Progenitor cell of endocrine pancreas (in vitro differentiated cells): ENCODE data around the gene OVOL2. TPM values are rescaled to one million over a fixed set of nuclear protein-coding genes. Genes with fewer than 3 reads are reported as not detected.
"Not testable (repeated sequence)": the region's sequence is repeated elsewhere in the genome, so short reads cannot be mapped to it uniquely, and the experiment has no call there.

Experiments
- DNase-seq: peaks from one replicate; pipeline ENCODE4 v3.0.0; 2021; ENCODE audit warnings: low spot score; ENCODE audit not compliant: unreplicated experiment
- H3K27ac Mint-ChIP-seq: 2 replicates; pipeline ENCODE4 v1.8.0; 2021; ENCODE audit warnings: mild to moderate bottlenecking, moderate library complexity, mixed read lengths
- H3K27me3 Mint-ChIP-seq: 2 replicates; pipeline ENCODE4 v1.8.0; 2021; ENCODE audit warnings: mixed read lengths
- H3K36me3 Mint-ChIP-seq: 2 replicates; pipeline ENCODE4 v1.8.0; 2022; ENCODE audit warnings: mixed read lengths; ENCODE audit not compliant: insufficient read depth
- H3K4me1 Mint-ChIP-seq: 2 replicates; pipeline ENCODE4 v1.8.0; 2021; ENCODE audit warnings: low read depth, mixed read lengths
- H3K4me3 Mint-ChIP-seq: 2 replicates; pipeline ENCODE4 v1.8.0; 2021; ENCODE audit warnings: low read depth, mild to moderate bottlenecking, moderate library complexity, mixed read lengths
- H3K9me3 Mint-ChIP-seq: 2 replicates; pipeline ENCODE4 v1.8.0; 2021; ENCODE audit warnings: low read depth, mixed read lengths
- total RNA-seq: library from RNA; stranded (reverse); gene quantifications from 2 replicates; pipeline ENCODE4 v1.2.1, GENCODE V29; 2021
- TF ChIP-seq, protein P1 (sequence below): fragments of 200-600 bp; sonication (generic); IDR thresholded peaks from one replicate; pipeline ENCODE4 v1.5.0; 2021; ENCODE audit warnings: antibody characterized with exemption, mild to moderate bottlenecking; ENCODE audit not compliant: unreplicated experiment

OVOL2 gene
- total RNA-seq, 1 donor from 2014 or later, result 5.9 TPM

DNA sequence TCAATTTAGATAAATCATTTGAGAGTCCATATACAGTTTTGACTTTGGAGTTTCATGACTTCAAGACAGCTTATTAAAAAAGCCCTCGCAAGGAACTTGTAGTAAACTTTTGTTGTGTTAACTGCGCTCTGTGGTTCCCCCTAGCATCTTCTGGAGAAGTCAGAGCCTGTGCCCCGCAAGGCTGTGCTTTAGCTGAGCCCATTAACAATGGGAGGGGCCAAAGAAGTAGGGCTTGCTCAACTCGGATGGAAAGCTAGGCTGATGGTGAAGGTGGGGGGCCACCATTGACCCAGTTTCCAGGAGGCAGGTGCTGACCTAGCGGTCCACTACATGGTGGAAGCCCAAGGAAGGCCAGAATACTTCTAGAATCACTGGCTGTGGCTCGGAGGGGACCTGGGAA is 29.3 kb upstream of the OVOL2 start:
- Mint-ChIP-seq H3K4me1 (peaks cover 3% of the 10 kb centered on the region), H3K27ac (no peak overlapping the region), H3K27me3 (peaks cover 13% of the 10 kb centered on the region), H3K9me3 (no peaks in the 10 kb centered on the region), H3K36me3 (no peaks in the 10 kb centered on the region), H3K4me3 (no peak overlapping the region)
- TF ChIP-seq, protein P1, sequence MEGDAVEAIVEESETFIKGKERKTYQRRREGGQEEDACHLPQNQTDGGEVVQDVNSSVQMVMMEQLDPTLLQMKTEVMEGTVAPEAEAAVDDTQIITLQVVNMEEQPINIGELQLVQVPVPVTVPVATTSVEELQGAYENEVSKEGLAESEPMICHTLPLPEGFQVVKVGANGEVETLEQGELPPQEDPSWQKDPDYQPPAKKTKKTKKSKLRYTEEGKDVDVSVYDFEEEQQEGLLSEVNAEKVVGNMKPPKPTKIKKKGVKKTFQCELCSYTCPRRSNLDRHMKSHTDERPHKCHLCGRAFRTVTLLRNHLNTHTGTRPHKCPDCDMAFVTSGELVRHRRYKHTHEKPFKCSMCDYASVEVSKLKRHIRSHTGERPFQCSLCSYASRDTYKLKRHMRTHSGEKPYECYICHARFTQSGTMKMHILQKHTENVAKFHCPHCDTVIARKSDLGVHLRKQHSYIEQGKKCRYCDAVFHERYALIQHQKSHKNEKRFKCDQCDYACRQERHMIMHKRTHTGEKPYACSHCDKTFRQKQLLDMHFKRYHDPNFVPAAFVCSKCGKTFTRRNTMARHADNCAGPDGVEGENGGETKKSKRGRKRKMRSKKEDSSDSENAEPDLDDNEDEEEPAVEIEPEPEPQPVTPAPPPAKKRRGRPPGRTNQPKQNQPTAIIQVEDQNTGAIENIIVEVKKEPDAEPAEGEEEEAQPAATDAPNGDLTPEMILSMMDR, result no peak
- DNase-seq, result no peak

DNA sequence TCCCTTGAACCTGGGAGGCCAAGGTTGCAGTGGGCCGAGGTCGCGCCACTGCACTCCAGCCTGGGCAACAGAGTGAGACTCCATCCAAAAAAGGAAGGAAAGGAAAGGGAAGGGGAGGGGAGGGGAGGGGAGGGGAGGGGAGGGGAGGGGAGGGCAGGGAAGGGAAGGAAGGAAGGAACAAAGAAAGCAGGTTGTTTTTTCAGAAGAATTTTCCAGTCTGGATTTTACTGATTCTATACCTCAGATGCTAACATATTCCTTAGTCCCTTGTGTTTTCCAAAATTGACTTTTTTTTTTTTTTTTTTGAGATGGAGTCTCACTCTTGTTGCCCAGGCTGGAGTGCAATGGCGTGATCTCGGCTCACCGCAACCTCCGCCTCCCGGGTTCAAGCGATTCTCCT is 23.1 kb upstream of the OVOL2 start:
- H3K36me3 Mint-ChIP-seq, H3K27ac Mint-ChIP-seq, H3K9me3 Mint-ChIP-seq, DNase-seq, H3K4me1 Mint-ChIP-seq, H3K27me3 Mint-ChIP-seq, H3K4me3 Mint-ChIP-seq: not testable (repeated sequence)

DNA sequence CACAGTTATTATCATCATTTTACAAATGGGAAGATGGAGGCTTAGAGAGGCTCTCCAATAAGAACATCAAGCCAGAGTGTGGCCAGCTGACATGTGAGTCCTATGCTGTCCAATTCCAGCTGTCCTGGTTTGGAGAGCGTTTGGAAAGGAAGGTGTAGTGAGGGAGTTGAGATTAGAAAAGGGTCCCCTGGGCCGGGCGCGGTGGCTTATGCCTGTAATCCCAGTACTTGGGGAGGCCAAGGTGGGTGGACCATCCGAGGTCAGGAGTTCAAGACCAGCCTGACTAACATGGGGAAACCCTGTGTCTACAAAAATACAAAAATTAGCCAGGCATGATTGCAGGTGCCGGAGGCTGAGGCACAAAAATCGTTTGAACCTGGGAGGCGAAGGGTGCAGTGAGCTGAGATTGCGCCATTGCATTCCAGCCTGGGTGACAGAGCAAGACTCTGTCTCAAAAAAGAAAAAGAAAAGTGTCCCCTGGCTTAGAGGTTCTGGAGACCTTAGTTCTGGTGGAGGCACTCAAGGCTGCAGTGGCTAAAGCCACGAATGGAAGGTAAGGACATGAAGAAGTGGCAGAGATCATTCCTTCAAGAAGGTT is 22.1 kb upstream of the OVOL2 start:
- peaks cover 7% of the 10 kb centered on the region for H3K27me3 Mint-ChIP-seq
- no peaks in the 10 kb centered on the region for H3K36me3 Mint-ChIP-seq
- no peak for DNase-seq
- no peak overlapping the region for H3K4me3 Mint-ChIP-seq
- peaks cover 2% of the 10 kb centered on the region for H3K4me1 Mint-ChIP-seq
- TF ChIP-seq, protein P1, result no peak
- no peak overlapping the region for H3K27ac Mint-ChIP-seq
- H3K9me3 Mint-ChIP-seq, result no peaks in the 10 kb centered on the region

DNA sequence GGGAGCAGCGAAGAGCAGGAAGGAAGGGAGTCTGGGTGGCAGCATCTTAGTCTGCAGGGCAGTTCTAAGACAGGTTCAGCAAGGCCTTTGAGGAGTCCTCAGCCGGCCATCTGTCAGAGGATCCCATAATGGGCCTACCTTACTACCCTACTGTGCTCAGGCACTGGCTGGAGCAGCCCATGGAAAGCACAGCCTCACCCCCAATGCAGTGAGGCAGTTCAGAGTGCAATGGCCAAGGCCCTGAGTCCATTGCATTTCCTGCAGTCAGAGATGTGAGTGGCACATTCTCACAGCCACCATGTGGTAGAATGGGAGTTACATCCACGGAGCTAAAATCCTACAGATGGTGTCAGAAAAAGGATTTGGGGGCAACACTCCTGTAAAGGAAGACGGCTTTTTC is 19.4 kb upstream of the OVOL2 start:
- H3K27ac Mint-ChIP-seq, result no peak overlapping the region

DNA sequence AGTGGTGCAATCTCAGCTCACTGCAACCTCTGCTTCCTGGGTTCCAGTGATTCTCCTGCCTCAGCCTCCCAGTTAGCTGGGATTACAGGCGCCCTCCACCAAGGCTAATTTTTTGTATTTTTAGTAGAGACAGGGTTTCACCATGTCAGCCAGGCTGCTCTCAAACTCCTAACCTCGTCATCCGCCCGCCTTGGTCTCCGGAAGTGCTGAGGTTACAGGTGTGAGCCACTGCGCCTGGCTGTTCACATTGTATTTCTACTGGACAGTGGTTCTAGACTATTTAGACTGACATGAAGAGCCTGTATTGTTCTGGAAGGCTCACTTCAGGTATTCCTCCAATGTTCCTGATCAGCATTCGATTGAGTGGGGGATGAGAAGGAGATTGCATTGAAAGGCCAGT is 14.8 kb upstream of the OVOL2 start:
- H3K27ac Mint-ChIP-seq, result no peak overlapping the region
- peaks cover 2% of the 10 kb centered on the region for H3K27me3 Mint-ChIP-seq
- no peaks in the 10 kb centered on the region for H3K36me3 Mint-ChIP-seq
- no peak for DNase-seq
- TF ChIP-seq, protein P1, result no peak
- H3K9me3 Mint-ChIP-seq, result no peaks in the 10 kb centered on the region
- peaks cover 2% of the 10 kb centered on the region for H3K4me1 Mint-ChIP-seq
- no peak overlapping the region for H3K4me3 Mint-ChIP-seq

More for the DNA sequence above, 19.4 kb upstream of the OVOL2 start:
- TF ChIP-seq, protein P1, result no peak
- Mint-ChIP-seq H3K9me3 (no peaks in the 10 kb centered on the region), H3K4me3 (no peak overlapping the region), H3K27me3 (peaks cover 9% of the 10 kb centered on the region), H3K4me1 (peaks cover 2% of the 10 kb centered on the region), H3K36me3 (no peaks in the 10 kb centered on the region)
- DNase-seq, result no peak
